SK-N-SH (cell line): ENCODE data around the gene IRF3. TPM values are rescaled to one million over a fixed set of nuclear protein-coding genes. Genes with fewer than 3 reads are reported as not detected.
A peak's percentile ranks its signal among the peaks of the same experiment; 100 is the strongest.

Experiments
- CTCF ChIA-PET: fragments of 300-600, 350-600 bp; formaldehyde crosslinking; extraction: SDS; loops from one replicate; lab custom pipeline; 2021; lab: Yijun Ruan, JAX
- POLR2A ChIA-PET: fragments of 350-600 bp; sonication (Branson Sonifier 250); formaldehyde crosslinking; extraction: SDS; loops from one replicate; lab custom pipeline; 2020; ENCODE audit warnings: antibody characterized with exemption, inconsistent platforms; lab: Yijun Ruan, JAX
- DNase-seq: peaks from one replicate; pipeline ENCODE4 v3.0.0; 2012
- H2AFZ ChIP-seq: fragments of 200-600 bp; sonication (generic); 2 replicates; pipeline ENCODE4 v1.8.1; 2016; ENCODE audit warnings: antibody characterized with exemption, mild to moderate bottlenecking, low read depth
- H3F3A ChIP-seq: fragments of 200-600 bp; sonication (generic); replicated peaks from 2 replicates; pipeline ENCODE3; 2016; ENCODE audit warnings: antibody characterized with exemption, mild to moderate bottlenecking; ENCODE audit not compliant: insufficient read depth
- H3K27ac ChIP-seq, 2 experiments: fragments of 200-500 bp in 1 of 2; fragments of 200-600 bp in 1 of 2; sonication (Bioruptor generic) in 1 of 2; sonication (generic), shearing (Covaris generic) in 1 of 2; 2 replicates each; pipeline versions ENCODE4 v1.5.1 to v1.6.1; 2014 to 2016; ENCODE audit warnings: low read depth in 2 of 2, inconsistent platforms in 1 of 2, low read length in 1 of 2, mild to moderate bottlenecking in 1 of 2, mixed read lengths in 1 of 2
- H3K27me3 ChIP-seq: fragments of 200-600 bp; sonication (generic), shearing (Covaris generic); 2 replicates; pipeline ENCODE4 v1.6.1; 2016; ENCODE audit warnings: mixed run types; ENCODE audit not compliant: insufficient read depth
- H3K36me3 ChIP-seq, 2 experiments: fragments of 200-500 bp in 1 of 2; fragments of 200-600 bp in 1 of 2; sonication (Bioruptor generic) in 1 of 2; sonication (generic) in 1 of 2; replicated peaks in 1 of 2; 2 replicates each; pipeline versions ENCODE3 to v1.5.1; 2014 to 2016; ENCODE audit warnings: low read length in 1 of 2, mild to moderate bottlenecking in 1 of 2; ENCODE audit not compliant: insufficient read depth in 2 of 2, control insufficient read depth in 1 of 2
- H3K4me1 ChIP-seq, 2 experiments: fragments of 200-500 bp in 1 of 2; fragments of 200-600 bp in 1 of 2; sonication (Bioruptor generic) in 1 of 2; sonication (generic), shearing (Covaris generic) in 1 of 2; 2 replicates each; pipeline versions ENCODE4 v1.5.1 to v1.6.1; 2014 to 2016; ENCODE audit warnings: low read depth in 1 of 2, low read length in 1 of 2, mixed run types in 1 of 2; ENCODE audit not compliant: insufficient read depth in 2 of 2, control insufficient read depth in 1 of 2
- H3K4me2 ChIP-seq: fragments of 200-600 bp; sonication (generic), shearing (Covaris generic); 2 replicates; pipeline ENCODE4 v1.6.1; 2017; ENCODE audit warnings: mixed run types
- H3K4me3 ChIP-seq, 2 experiments: fragments of 200-500 bp in 1 of 2; fragments of 200-600 bp in 1 of 2; sonication (Bioruptor generic) in 1 of 2; sonication (generic), shearing (Covaris generic) in 1 of 2; 2 replicates each; pipeline versions ENCODE4 v1.5.1 to v1.8.1; 2014 to 2016; ENCODE audit warnings: low read depth in 2 of 2, inconsistent platforms in 1 of 2, low read length in 1 of 2, mild to moderate bottlenecking in 1 of 2, mixed read lengths in 1 of 2, moderate library complexity in 1 of 2
- H3K79me2 ChIP-seq: fragments of 200-600 bp; sonication (generic); 2 replicates; pipeline ENCODE4 v1.8.1; 2017; ENCODE audit warnings: mild to moderate bottlenecking; ENCODE audit not compliant: insufficient read depth
- H3K9ac ChIP-seq: fragments of 200-600 bp; sonication (generic); 2 replicates; pipeline ENCODE4 v1.6.1; 2017; ENCODE audit warnings: mixed run types
- H3K9me2 ChIP-seq: fragments of 200-600 bp; sonication (generic); 2 replicates; pipeline ENCODE4 v1.6.1; 2017; ENCODE audit warnings: mixed run types
- H3K9me3 ChIP-seq: fragments of 200-600 bp; sonication (generic); 2 replicates; pipeline ENCODE4 v1.6.1; 2017; ENCODE audit warnings: mixed run types, mild to moderate bottlenecking, moderate library complexity
- H4K20me1 ChIP-seq: fragments of 200-600 bp; sonication (generic); 2 replicates; pipeline ENCODE4 v1.6.1; 2017; ENCODE audit warnings: mild to moderate bottlenecking, mixed run types; ENCODE audit not compliant: insufficient read depth
- CHD2 ChIP-seq: fragments of 150-350 bp; IDR thresholded peaks from 2 replicates; pipeline ENCODE4 v1.6.1; 2018; ENCODE audit warnings: low read length; ENCODE audit not compliant: partially characterized antibody
- CTCF ChIP-seq: fragments of 200-600 bp; sonication (generic); IDR thresholded peaks from 2 replicates; pipeline ENCODE4 v1.6.1; 2017; ENCODE audit warnings: antibody characterized with exemption, mild to moderate bottlenecking, moderate library complexity
- EZH2phosphoT487 ChIP-seq: fragments of 200-600 bp; sonication (generic); IDR thresholded peaks from 2 replicates; pipeline ENCODE4 v1.6.1; 2017; ENCODE audit warnings: low read depth, mixed run types, mild to moderate bottlenecking, antibody characterized with exemption, moderate library complexity, borderline replicate concordance
- FOSL2 ChIP-seq: IDR thresholded peaks from 2 replicates; pipeline ENCODE4 v1.4.0; 2012; ENCODE audit warnings: low read depth, mild to moderate bottlenecking, moderate library complexity, borderline replicate concordance
- FOXM1 ChIP-seq: IDR thresholded peaks from 2 replicates; pipeline ENCODE4 v1.4.0; 2012; ENCODE audit warnings: low read depth, mild to moderate bottlenecking
- GABPA ChIP-seq: IDR thresholded peaks from 2 replicates; pipeline ENCODE4 v1.4.0; 2012; ENCODE audit warnings: low read depth, mild to moderate bottlenecking
- JUND ChIP-seq: IDR thresholded peaks from 2 replicates; pipeline ENCODE4 v1.4.0; 2012
- MAX ChIP-seq: IDR thresholded peaks from 2 replicates; pipeline ENCODE4 v1.4.0; 2012; ENCODE audit warnings: low read depth
- MEF2A ChIP-seq: IDR thresholded peaks from 2 replicates; pipeline ENCODE4 v1.4.0; 2012; ENCODE audit warnings: low read depth, borderline replicate concordance
- MXI1 ChIP-seq: IDR thresholded peaks from 2 replicates; pipeline ENCODE4 v1.6.1; 2012; ENCODE audit warnings: mild to moderate bottlenecking, low read depth, low read length, improper control_type of control experiment
- NFIC ChIP-seq: IDR thresholded peaks from 2 replicates; pipeline ENCODE4 v1.4.0; 2012; ENCODE audit warnings: borderline replicate concordance
- NRF1 ChIP-seq: IDR thresholded peaks from 2 replicates; pipeline ENCODE4 v1.6.1; 2012; ENCODE audit warnings: low read depth, mild to moderate bottlenecking, low read length
- PBX3 ChIP-seq: IDR thresholded peaks from 2 replicates; pipeline ENCODE4; 2012
- RAD21 ChIP-seq: IDR thresholded peaks from 2 replicates; pipeline ENCODE4 v1.6.1; 2012; ENCODE audit warnings: mild to moderate bottlenecking, low read length
- REST ChIP-seq: IDR thresholded peaks from 2 replicates; pipeline ENCODE4 v1.6.1; 2012; ENCODE audit warnings: mild to moderate bottlenecking, low read depth, low read length, moderate library complexity
- RFX5 ChIP-seq: IDR thresholded peaks from 2 replicates; pipeline ENCODE4 v1.6.1; 2012; ENCODE audit warnings: mild to moderate bottlenecking, improper control_type of control experiment, low read length
- SMC3 ChIP-seq: IDR thresholded peaks from 2 replicates; pipeline ENCODE4 v1.6.1; 2012; ENCODE audit warnings: low read depth, low read length, improper control_type of control experiment
- TEAD4 ChIP-seq: IDR thresholded peaks from 2 replicates; pipeline ENCODE4 v1.4.0; 2012; ENCODE audit warnings: mild to moderate bottlenecking, borderline replicate concordance; ENCODE audit not compliant: insufficient read depth
- USF1 ChIP-seq: IDR thresholded peaks from 2 replicates; pipeline ENCODE4 v1.4.0; 2012; ENCODE audit warnings: low read depth, borderline replicate concordance
- ZBTB33 ChIP-seq: IDR thresholded peaks from 2 replicates; pipeline ENCODE4 v1.4.0; 2012; ENCODE audit warnings: low read depth, borderline replicate concordance
- WGBS: methylation state at CpG from one replicate; pipeline ENCODE4 v1.1.6; 2017; ENCODE audit warnings: low lambda C conversion rate; 5-methylcytosine and 5-hydroxymethylcytosine counted together
- polyA plus RNA-seq, 3 experiments: library from polyadenylated mRNA; depleted of rRNA; stranded (reverse); fragments of >200 nt; gene quantifications; 2 replicates each; pipeline ENCODE4 v1.2.3, GENCODE V29; 2012

Gene IRF3
- polyA plus RNA-seq, 1 of the 3 experiments (the other 2 are of a cell fraction) = 112 TPM

GRCh38 chr19:49680421-49681351, 15.0 kb upstream of the IRF3 start (continued):
- TF ChIP-seq REST = no peak
- TF ChIP-seq MAX = peak; percentile 55
- TF ChIP-seq MXI1 = peak; percentile 35; the same call in 1 of the 2 replicates
- no peak for TF ChIP-seq EZH2phosphoT487
- peak; percentile 43 for TF ChIP-seq SMC3

GRCh38 chr19:49679771-49680413, 14.2 kb upstream of the IRF3 start:
- Histone ChIP-seq H3K27me3 (no peaks in the 10 kb centered on the region), H3K9me2 (no peaks in the 10 kb centered on the region), H3K27ac (peak overlapping the region; percentile 36 to 42; a peak in 2 of 4 replicates), H4K20me1 (peaks cover 56% of the 10 kb centered on the region), H2AFZ (no peak overlapping the region), H3K4me1 (peaks cover 20 to 25% of the 10 kb centered on the region in 2 experiments; a peak in 3 of 4 replicates), H3K9ac (no peak overlapping the region), H3K36me3 (peaks cover 25 to 27% of the 10 kb centered on the region in 2 experiments), H3K4me3 (no peak overlapping the region), H3K79me2 (peaks cover 61% of the 10 kb centered on the region), H3K9me3 (no peaks in the 10 kb centered on the region), H3K4me2 (peak overlapping the region; percentile 74), H3F3A (peaks cover 12% of the 10 kb centered on the region)
- 75% methylated on average over 10 of the region's 10 CpGs for WGBS
- no peak for DNase-seq
- ChIA-PET CTCF (interaction anchor here (0.8 to 8.8 kb wide), 8 partner anchors 10 to 189 kb away, joined by 3 to 78 read pairs (median 6); partner anchors contain the start of genes ADM5, BCL2L12, CPT1C and IRF3), POLR2A (no interaction called here)
- no peak for TF ChIP-seq RFX5
- TF ChIP-seq PBX3 = no peak
- no peak for TF ChIP-seq TEAD4
- no peak for TF ChIP-seq FOXM1
- no peak for TF ChIP-seq CTCF
- TF ChIP-seq RAD21 = no peak
- no peak for TF ChIP-seq GABPA
- TF ChIP-seq SMC3 = no peak
- no peak for TF ChIP-seq CHD2
- TF ChIP-seq FOSL2 = no peak
- TF ChIP-seq MEF2A = no peak
- TF ChIP-seq JUND = no peak
- TF ChIP-seq ZBTB33 = no peak
- no peak for TF ChIP-seq NFIC
- TF ChIP-seq NRF1 = no peak
- no peak for TF ChIP-seq USF1
